Measurements from ENCODE around the gene KRT31. TPM values are rescaled to one million over a fixed set of nuclear protein-coding genes. Genes with fewer than 3 reads are reported as not detected.
A peak's percentile ranks its signal among the peaks of the same experiment; 100 is the strongest.
"Not testable (repeated sequence)": the region's sequence is repeated elsewhere in the genome, so short reads cannot be mapped to it uniquely, and the experiment has no call there.

The KRT31 gene
- total RNA-seq, 2 donors from 2014 or later: not detected

- no peak for TF ChIP-seq POLR2A (IDR thresholded peaks at IDR 0.05)
- TF ChIP-seq POLR2AphosphoS5 (IDR thresholded peaks at IDR 0.05): no peak
- TF ChIP-seq, protein P1, sequence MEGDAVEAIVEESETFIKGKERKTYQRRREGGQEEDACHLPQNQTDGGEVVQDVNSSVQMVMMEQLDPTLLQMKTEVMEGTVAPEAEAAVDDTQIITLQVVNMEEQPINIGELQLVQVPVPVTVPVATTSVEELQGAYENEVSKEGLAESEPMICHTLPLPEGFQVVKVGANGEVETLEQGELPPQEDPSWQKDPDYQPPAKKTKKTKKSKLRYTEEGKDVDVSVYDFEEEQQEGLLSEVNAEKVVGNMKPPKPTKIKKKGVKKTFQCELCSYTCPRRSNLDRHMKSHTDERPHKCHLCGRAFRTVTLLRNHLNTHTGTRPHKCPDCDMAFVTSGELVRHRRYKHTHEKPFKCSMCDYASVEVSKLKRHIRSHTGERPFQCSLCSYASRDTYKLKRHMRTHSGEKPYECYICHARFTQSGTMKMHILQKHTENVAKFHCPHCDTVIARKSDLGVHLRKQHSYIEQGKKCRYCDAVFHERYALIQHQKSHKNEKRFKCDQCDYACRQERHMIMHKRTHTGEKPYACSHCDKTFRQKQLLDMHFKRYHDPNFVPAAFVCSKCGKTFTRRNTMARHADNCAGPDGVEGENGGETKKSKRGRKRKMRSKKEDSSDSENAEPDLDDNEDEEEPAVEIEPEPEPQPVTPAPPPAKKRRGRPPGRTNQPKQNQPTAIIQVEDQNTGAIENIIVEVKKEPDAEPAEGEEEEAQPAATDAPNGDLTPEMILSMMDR (IDR thresholded peaks at IDR 0.05): no peak
- DNase-seq (ENCODE audit: low spot score): no peak
- H3K27ac ChIP-seq: no peak within 1 kb of the TSS
- 97% methylated on average over 13 of the region's 13 CpGs for WGBS
- intact Hi-C loops (cut with DNase I): no loop called here
- H3K4me3 ChIP-seq: no peak within 1 kb of the TSS
- no peaks in the 10 kb centered on the region for H3K27me3 ChIP-seq (replicated peaks; ENCODE audit: insufficient read depth)
- H3K9me3 ChIP-seq: no peaks in the 10 kb centered on the region
- no peaks in the 10 kb centered on the region for H3K4me1 ChIP-seq (replicated peaks)
- H3K36me3 ChIP-seq: no peaks in the 10 kb centered on the region
These were observed 26.8 kb upstream of the KRT31 start, which contains the start of gene KRT37 for GRCh38 chr17:41424111-41424635. Gene KRT37 (minus strand): TSS chr17:41424585. CDS start chr17:41424523, 62 bp downstream.

GRCh38 chr17:41422586-41422985 lies 25.2 kb upstream of the KRT31 start:
- H3K27me3 ChIP-seq (replicated peaks; ENCODE audit: insufficient read depth); DNase-seq (ENCODE audit: low spot score); H3K4me1 ChIP-seq (replicated peaks); H3K4me3 ChIP-seq; H3K36me3 ChIP-seq; H3K27ac ChIP-seq; H3K9me3 ChIP-seq; intact Hi-C loops (cut with DNase I): not testable (repeated sequence)
- 97% methylated on average over 11 of the region's 11 CpGs for WGBS

DNA sequence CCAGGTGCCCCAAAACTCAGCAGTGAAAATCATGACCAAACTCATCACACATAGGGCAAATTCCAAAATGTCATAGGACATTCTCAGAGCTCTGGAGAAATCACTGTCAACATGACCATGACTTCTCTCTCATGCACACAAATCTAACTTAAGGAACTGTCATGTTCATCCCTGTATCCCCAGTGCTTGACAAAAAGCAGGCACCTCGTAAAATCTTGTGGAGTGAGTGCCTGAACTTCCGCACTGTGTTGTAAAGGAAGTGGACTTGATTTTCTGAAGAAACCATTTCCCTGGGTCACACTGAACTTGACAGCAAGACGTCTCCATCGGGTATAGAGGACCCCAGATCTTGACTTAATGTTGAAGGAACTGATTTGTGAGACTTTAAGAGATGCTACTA lies 24.2 kb upstream of the KRT31 start:
- H3K4me1 ChIP-seq (replicated peaks): peaks cover 3% of the 10 kb centered on the region

GRCh38 chr17:41421116-41421515 lies 23.7 kb upstream of the KRT31 start:
- DNase-seq (ENCODE audit: low spot score): peak; percentile 71
- TF ChIP-seq POLR2AphosphoS5 (IDR thresholded peaks at IDR 0.05) (peak; percentile 81), POLR2A (IDR thresholded peaks at IDR 0.05) (no peak)
- no peaks in the 10 kb centered on the region for H3K27me3 ChIP-seq (replicated peaks; ENCODE audit: insufficient read depth)
- WGBS: 26% methylated on average over 9 of the region's 9 CpGs
- H3K9me3 ChIP-seq: no peaks in the 10 kb centered on the region
- H3K4me1 ChIP-seq (replicated peaks): peaks cover 3% of the 10 kb centered on the region
- H3K27ac ChIP-seq: no peak overlapping the region
- no peaks in the 10 kb centered on the region for H3K36me3 ChIP-seq
- H3K4me3 ChIP-seq: no peak overlapping the region
- intact Hi-C loops (cut with DNase I): no loop called here

More for the DNA sequence above, 24.2 kb upstream of the KRT31 start:
- no peaks in the 10 kb centered on the region for H3K9me3 ChIP-seq
- no peaks in the 10 kb centered on the region for H3K36me3 ChIP-seq
- H3K4me3 ChIP-seq: no peak overlapping the region
- TF ChIP-seq, protein P1 (IDR thresholded peaks at IDR 0.05): no peak
- no peak for TF ChIP-seq POLR2A (IDR thresholded peaks at IDR 0.05)
- intact Hi-C loops (cut with DNase I): no loop called here
- no peak for DNase-seq (ENCODE audit: low spot score)
- 67% methylated on average over 4 of the region's 4 CpGs for WGBS
- H3K27ac ChIP-seq: no peak overlapping the region
- no peaks in the 10 kb centered on the region for H3K27me3 ChIP-seq (replicated peaks; ENCODE audit: insufficient read depth)

- Histone ChIP-seq H3K4me3 (no peak overlapping the region), H3K36me3 (no peaks in the 10 kb centered on the region), H3K9me3 (no peaks in the 10 kb centered on the region), H3K27me3 (replicated peaks; ENCODE audit: insufficient read depth) (no peaks in the 10 kb centered on the region), H3K4me1 (replicated peaks) (peaks cover 3% of the 10 kb centered on the region), H3K27ac (no peak overlapping the region)
- 34% methylated on average over 4 of the region's 4 CpGs for WGBS
- DNase-seq (ENCODE audit: low spot score): peak; percentile 46
- TF ChIP-seq, protein P1 (IDR thresholded peaks at IDR 0.05): no peak
- TF ChIP-seq POLR2AphosphoS5 (IDR thresholded peaks at IDR 0.05) (peak; percentile 37), POLR2A (IDR thresholded peaks at IDR 0.05) (no peak)
- intact Hi-C loops (cut with DNase I): no loop called here
These were observed 22.7 kb upstream of the KRT31 start for GRCh38 chr17:41420134-41420533.

- no peaks in the 10 kb centered on the region for H3K9me3 ChIP-seq
- peak; percentile 64 for DNase-seq (ENCODE audit: low spot score)
- WGBS: 30% methylated on average over 4 of the region's 4 CpGs
- no peak overlapping the region for H3K4me3 ChIP-seq
- intact Hi-C loops (cut with DNase I): no loop called here
- no peaks in the 10 kb centered on the region for H3K27me3 ChIP-seq (replicated peaks; ENCODE audit: insufficient read depth)
- H3K36me3 ChIP-seq: no peaks in the 10 kb centered on the region
- TF ChIP-seq, protein P1 (IDR thresholded peaks at IDR 0.05): no peak
- TF ChIP-seq POLR2AphosphoS5 (IDR thresholded peaks at IDR 0.05) (no peak), POLR2A (IDR thresholded peaks at IDR 0.05) (no peak)
- H3K4me1 ChIP-seq (replicated peaks): peaks cover 3% of the 10 kb centered on the region
- H3K27ac ChIP-seq: no peak overlapping the region
These were observed 22.3 kb upstream of the KRT31 start for GRCh38 chr17:41419716-41420115.
